Jurkat, Clone E6-1 (cell line): ENCODE measurements around the gene EYA4.

ENCODE experiments used
- DNase-seq: peaks from one replicate; pipeline ENCODE4 v3.0.0-alpha.2; 2011; ENCODE audit warnings: low read depth, low spot score
- H3K4me3 ChIP-seq: 2 replicates; pipeline ENCODE4 v1.5.1; 2011; ENCODE audit warnings: mild to moderate bottlenecking, low read length, control low read depth, moderate library complexity

The EYA4 gene

DNA sequence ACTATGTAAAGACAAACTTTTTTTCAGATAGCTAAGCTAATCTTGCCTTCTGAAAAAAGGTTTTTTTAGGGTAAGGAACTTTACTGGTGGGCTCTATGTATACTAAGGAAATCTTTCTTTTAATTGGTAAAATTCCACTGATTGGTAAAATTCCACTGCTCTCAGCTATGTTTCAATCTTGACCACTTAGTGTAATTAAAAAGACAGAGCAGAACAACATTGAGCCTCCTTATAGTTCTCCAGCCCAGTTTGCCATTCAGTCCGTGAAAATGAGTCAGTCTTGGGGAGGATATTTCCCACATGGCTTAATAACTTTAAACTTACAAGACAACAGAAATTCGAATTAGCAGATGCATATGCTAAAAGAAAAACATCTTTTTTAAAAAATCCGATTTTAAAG, 92.7 kb downstream of the EYA4 start:
- no peak for DNase-seq

GRCh38 chr6:133337308-133337707, 96.2 kb downstream of the EYA4 start:
- no peak overlapping the region for H3K4me3 ChIP-seq
- no peak for DNase-seq

More for the DNA sequence above, 92.7 kb downstream of the EYA4 start:
- H3K4me3 ChIP-seq, result no peak overlapping the region

DNA sequence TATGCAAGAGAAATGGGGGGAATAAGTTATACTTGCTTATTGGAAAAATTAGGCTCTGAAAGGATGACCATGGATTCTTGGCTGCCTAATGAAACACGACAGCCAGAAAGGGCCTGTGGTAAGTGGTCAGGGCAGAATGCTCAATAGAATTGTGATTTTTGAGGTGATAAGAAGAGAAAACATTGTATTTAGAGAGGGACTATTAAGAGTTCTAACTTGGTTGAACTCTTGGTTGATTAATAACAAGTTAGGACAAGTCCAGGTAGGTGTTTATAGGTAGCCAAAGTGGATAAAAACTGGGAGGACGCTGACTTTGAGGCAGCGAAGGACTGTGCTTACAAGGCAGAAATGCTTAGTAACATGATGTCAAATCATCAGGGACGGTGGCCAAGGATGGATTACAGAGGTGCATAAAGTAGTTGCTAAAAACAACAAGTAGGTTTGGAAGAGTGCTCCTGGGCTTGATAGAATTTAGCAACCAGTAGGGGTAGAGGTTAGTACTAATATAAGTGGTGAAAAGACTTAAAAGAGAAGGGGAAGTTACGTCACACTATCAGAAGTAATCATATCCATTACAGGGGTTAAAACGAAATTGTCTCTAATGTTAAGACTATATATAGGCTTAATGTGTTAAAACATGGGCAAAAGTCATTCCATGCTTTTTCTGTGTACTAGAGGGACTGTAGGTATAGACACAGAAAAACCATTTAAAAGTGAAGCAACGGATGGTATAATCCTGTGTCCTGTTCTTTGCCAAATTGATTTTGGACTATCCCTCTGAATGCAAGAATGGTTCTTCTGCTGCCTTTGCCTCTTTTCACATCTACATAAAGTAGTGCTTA, 98.6 kb downstream of the EYA4 start:
- H3K4me3 ChIP-seq, result no peak overlapping the region
- no peak for DNase-seq

- H3K4me3 ChIP-seq, result no peak overlapping the region
- no peak for DNase-seq
Measured at GRCh38 chr6:133340557-133340956, 99.4 kb downstream of the EYA4 start.

- H3K4me3 ChIP-seq, result no peak overlapping the region
- no peak for DNase-seq
Measured at GRCh38 chr6:133341607-133342158, 100.5 kb downstream of the EYA4 start.

DNA sequence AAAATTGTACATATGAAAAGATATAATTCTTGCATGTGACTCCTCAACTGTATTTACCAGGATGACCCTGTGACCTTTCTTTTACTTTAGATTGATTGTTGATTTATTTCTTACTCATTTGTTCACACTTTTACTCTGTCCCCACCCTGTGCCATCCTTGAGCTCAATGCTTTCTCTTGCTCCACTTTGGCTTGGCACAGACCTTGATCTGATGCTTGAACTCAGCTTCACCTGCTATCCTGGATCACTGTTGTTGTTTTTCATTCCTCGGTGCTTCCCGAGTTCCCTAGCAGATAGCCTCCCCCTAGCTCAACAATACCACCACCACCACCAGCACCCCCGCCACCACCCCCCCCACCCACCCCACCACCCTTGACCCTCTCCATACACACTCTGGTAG, 102.1 kb downstream of the EYA4 start:
- no peak for DNase-seq
- no peak overlapping the region for H3K4me3 ChIP-seq

DNA sequence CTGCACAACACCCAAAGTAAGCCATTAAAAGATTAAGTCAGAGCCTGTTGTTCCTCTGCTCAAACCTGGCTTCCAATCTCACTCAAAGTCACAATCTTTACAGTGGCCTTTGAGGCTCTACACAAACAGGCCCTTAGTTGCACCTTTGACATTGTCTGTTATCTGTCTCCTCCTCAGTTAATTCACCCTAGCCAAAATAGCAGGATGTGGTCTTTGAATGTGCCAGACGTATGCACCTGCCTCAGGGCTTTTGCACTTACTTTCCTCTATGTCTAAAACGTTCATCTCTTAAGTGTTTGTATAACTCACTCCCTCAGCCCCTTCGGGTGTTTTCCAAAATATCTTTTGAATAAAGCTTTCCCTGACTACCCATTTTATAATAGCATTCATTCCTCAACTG, 107.7 kb downstream of the EYA4 start:
- DNase-seq, result peak; percentile 73
- no peak overlapping the region for H3K4me3 ChIP-seq

- DNase-seq, result no peak
- no peak overlapping the region for H3K4me3 ChIP-seq
Measured at GRCh38 chr6:133350928-133351327, 109.8 kb downstream of the EYA4 start.

- H3K4me3 ChIP-seq, result no peak overlapping the region
- no peak for DNase-seq
Measured at GRCh38 chr6:133352046-133352445, 110.9 kb downstream of the EYA4 start.

- H3K4me3 ChIP-seq, result no peak overlapping the region
- DNase-seq, result no peak
Measured at GRCh38 chr6:133353061-133353460, 111.9 kb downstream of the EYA4 start.

- no peak for DNase-seq
- H3K4me3 ChIP-seq, result no peak overlapping the region
Measured at GRCh38 chr6:133355922-133356321, 114.8 kb downstream of the EYA4 start.

DNA sequence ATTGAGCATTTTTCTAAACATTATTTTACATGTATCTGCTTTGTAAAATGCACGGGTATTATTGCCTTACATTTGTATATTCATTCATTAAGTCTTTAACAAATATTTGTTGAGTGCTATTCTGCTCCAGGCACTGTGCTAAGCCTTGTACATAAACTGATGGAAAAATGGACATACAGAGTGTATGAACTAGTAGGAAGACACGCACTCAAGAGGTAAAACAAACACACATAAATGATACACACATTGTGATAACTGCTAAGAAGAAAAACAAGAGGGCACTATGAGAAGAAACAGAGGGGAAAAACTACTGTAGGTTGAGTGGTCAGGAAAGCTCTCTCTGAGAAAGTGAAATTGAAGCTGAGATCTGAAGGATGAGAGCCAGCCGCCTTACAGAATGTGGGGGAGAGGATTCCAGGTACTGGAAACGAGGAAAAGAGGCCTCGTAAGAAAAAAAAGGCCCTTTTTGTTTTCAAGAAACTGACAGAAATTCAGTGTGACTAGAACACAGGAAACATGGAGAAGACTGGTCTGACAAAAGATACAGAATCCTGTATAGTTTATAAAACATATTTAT, 117.5 kb downstream of the EYA4 start:
- H3K4me3 ChIP-seq, result no peak overlapping the region
- no peak for DNase-seq

DNA sequence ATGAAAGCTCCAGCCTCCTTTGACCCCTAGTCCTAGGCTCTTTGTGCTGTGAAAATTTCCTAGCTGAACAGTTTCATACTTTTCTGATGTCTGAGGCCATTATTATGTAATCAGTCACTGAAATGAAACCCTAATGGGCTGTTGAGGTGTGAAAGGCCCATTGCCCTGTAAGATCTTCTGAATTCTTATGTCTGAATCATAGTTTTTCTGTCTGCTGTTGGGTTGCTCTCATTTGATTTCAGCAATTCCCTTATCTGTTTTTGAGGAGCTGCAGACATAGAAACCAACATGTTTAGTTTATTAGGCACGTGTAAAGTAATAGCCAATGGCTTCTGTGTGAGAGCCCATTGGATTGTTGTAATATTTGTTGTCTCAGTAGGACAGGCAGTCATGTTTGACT, 118.1 kb downstream of the EYA4 start:
- DNase-seq, result no peak

DNA sequence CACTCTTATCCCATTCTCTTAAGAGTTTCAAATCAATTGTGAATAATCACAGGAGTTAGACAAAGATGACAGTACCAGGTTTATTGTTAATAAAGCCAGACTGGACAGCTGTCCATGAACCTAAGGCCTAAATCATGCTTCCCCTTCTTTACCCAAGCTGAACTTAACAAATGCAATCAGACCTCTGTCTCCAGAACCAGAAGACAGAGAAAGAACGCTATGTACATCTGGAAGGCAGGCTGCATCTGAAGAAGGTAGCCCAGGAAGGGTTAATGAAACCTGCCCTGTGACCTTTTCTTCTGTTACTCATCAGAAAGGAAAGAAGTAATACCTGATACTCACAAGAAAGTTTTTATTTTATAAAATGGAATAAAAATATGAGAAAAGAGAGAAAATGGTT, 118.6 kb downstream of the EYA4 start:
- H3K4me3 ChIP-seq, result no peak overlapping the region
- no peak for DNase-seq

More for the DNA sequence above, 118.1 kb downstream of the EYA4 start:
- no peak overlapping the region for H3K4me3 ChIP-seq

- no peak for DNase-seq
- no peak overlapping the region for H3K4me3 ChIP-seq
Measured at GRCh38 chr6:133360194-133360593, 119.0 kb downstream of the EYA4 start.

- DNase-seq, result no peak
- no peak overlapping the region for H3K4me3 ChIP-seq
Measured at GRCh38 chr6:133362813-133363212, 121.7 kb downstream of the EYA4 start.

- no peak for DNase-seq
- no peak overlapping the region for H3K4me3 ChIP-seq
Measured at GRCh38 chr6:133368664-133369063, 127.5 kb downstream of the EYA4 start.

DNA sequence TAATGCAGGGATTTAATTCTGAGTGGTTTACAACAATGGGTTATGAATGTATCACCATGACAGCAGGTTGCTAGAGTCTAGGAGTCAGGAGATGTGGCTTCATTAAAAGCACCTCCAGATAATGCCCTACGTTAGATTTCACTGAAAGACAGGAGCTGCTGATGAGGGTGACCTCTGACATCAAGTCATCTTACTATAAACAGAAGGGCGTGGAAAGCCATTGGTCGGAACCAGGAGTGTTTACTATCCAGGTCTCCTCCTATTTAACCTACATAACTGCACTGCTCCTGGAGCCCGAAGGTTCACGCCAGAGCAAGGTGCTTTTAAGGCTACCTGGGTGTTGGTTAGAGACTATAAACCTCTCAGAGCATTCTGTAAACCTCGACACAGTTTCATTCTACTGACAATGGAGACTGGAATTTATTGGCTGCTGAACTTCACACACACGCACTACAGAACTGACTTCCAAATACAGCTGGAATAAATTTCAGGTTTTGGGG, 128.7 kb downstream of the EYA4 start:
- DNase-seq, result no peak
- H3K4me3 ChIP-seq, result no peak overlapping the region

DNA sequence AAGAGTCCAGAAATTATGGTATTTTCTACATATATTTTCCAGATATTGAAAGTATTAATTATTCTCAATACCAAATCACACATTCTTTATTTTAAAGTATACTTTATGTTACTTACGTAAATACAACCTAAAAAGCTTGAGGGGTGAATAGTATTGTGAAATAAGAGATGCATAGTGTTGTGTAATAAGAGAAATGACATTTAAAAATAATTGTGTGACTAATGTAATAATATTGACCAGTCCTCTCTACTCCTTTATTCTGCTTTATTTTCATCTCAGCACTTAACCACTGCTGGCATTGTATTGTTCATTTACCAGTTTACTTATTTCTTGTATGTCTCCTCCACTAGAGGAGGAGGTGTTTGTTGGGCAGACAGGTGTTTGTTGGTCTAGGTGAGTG, 135.6 kb downstream of the EYA4 start:
- no peak overlapping the region for H3K4me3 ChIP-seq
- DNase-seq, result no peak

DNA sequence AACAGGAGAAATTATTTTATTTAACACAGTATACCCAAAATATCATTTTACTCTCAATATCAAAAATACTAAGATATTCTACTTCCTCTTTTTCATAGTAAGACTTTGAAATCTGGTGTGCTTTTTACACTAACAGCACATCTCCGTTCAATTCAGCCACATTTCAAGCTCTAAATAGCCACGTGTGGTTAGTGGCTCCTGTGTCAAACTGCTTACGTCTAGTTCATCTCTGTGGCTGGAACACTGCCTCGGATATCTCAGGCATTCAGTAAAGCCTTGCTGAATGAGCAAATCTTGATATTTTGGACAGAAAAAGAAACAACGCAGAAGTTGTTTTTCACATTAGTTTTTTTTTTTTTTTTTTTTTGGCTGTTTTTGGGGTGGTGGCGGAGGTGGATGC, 136.1 kb downstream of the EYA4 start:
- no peak for DNase-seq

More for the DNA sequence above, 136.1 kb downstream of the EYA4 start:
- no peak overlapping the region for H3K4me3 ChIP-seq
